HCT116 (cell line): Measurements from ENCODE around the gene TMEM94. TPM values are rescaled to one million over a fixed set of nuclear protein-coding genes. Genes with fewer than 3 reads are reported as not detected.

ENCODE experiments used
- ATAC-seq: fragments of 200-7000 bp; cut with Tn5 transposase; 2 replicates; pipeline ENCODE4 v1.9.1; 2020; ENCODE audit warnings: mild to moderate bottlenecking, moderate library complexity
- BruUV-seq: library from RNA; stranded (reverse); fragments of 400-500 nt; replicated peaks from 2 replicates; lab custom pipeline; 2021; lab: Mats Ljungman, UMichigan
- CTCF ChIA-PET: fragments of 300-600 bp; sonication (Branson Sonifier 250); formaldehyde crosslinking; loops from one replicate; lab custom pipeline; 2021; ENCODE audit warnings: antibody characterized with exemption; lab: Charles Lee
- POLR2A ChIA-PET: fragments of 300-600, 350-600 bp; sonication (Branson Sonifier 250); formaldehyde crosslinking; loops from one replicate; lab custom pipeline; 2021; ENCODE audit warnings: antibody characterized with exemption; lab: Charles Lee
- RAD21 ChIA-PET, 2 experiments: fragments of 300-600 bp; sonication (Branson Sonifier 250); formaldehyde crosslinking; loops; one replicate each; lab custom pipeline; 2023; ENCODE audit warnings: low total read pairs in 2 of 2; ENCODE audit not compliant: uncharacterized antibody in 2 of 2, unreplicated experiment in 2 of 2, low non-redundant PET in 1 of 2; lab: Charles Lee
- DNase-seq: peaks from one replicate; pipeline ENCODE4 v3.0.0-alpha.2; 2010; ENCODE audit warnings: low read depth, low spot score
- H2AFZ ChIP-seq: fragments of 200-600 bp; shearing (Covaris generic), sonication (generic); 2 replicates; pipeline ENCODE4 v1.6.1; 2017; ENCODE audit warnings: low read depth, mixed run types, mixed read lengths, antibody characterized with exemption, low read length; ENCODE audit not compliant: poor library complexity, severe bottlenecking
- H3K27ac ChIP-seq: 2 replicates; pipeline ENCODE4 v1.5.1; 2012; ENCODE audit warnings: low read depth, low read length
- H3K27me3 ChIP-seq: fragments of 200-600 bp; sonication (generic); 2 replicates; pipeline ENCODE4 v1.6.1; 2016; ENCODE audit warnings: mixed run types, low read length, mixed read lengths; ENCODE audit not compliant: insufficient read depth
- H3K36me3 ChIP-seq, 2 experiments: fragments of 200-500 bp in 1 of 2; fragments of 200-600 bp in 1 of 2; sonication (Bioruptor generic) in 1 of 2; sonication (generic) in 1 of 2; 2 replicates each; pipeline versions ENCODE4 v1.5.1 to v1.6.1; 2014 to 2016; ENCODE audit warnings: low read length in 2 of 2, inconsistent platforms in 1 of 2, mixed read lengths in 1 of 2, mixed run types in 1 of 2; ENCODE audit not compliant: insufficient read depth in 2 of 2, control insufficient read depth in 1 of 2
- H3K4me1 ChIP-seq, 2 experiments: fragments of 200-600 bp in 1 of 2; sonication (generic) in 1 of 2; 2 replicates each; pipeline versions ENCODE4 v1.5.1 to v1.6.1; 2012 to 2017; ENCODE audit warnings: low read length in 2 of 2, inconsistent platforms in 1 of 2, mild to moderate bottlenecking in 1 of 2, mixed read lengths in 1 of 2, mixed run types in 1 of 2, moderate library complexity in 1 of 2; ENCODE audit not compliant: insufficient read depth in 2 of 2, control insufficient read depth in 1 of 2
- H3K4me2 ChIP-seq: fragments of 200-600 bp; sonication (generic); 2 replicates; pipeline ENCODE4 v1.6.1; 2017; ENCODE audit warnings: mixed run types, low read length, mixed read lengths
- H3K4me3 ChIP-seq, 2 experiments: fragments of 200-600 bp in 1 of 2; sonication (generic) in 1 of 2; replicated peaks in 1 of 2; 2 replicates each; pipeline ENCODE4 v1.5.1; 2011 to 2016; ENCODE audit warnings: low read length in 2 of 2, control low read depth in 1 of 2, low read depth in 1 of 2, mild to moderate bottlenecking in 1 of 2, mixed read lengths in 1 of 2, mixed run types in 1 of 2
- H3K79me2 ChIP-seq: fragments of 200-600 bp; sonication (generic); 2 replicates; pipeline ENCODE4 v1.6.1; 2017; ENCODE audit warnings: mild to moderate bottlenecking, mixed run types, low read length, moderate library complexity, mixed read lengths; ENCODE audit not compliant: insufficient read depth
- H3K9ac ChIP-seq: fragments of 200-600 bp; sonication (generic); 2 replicates; pipeline ENCODE4 v1.6.1; 2016; ENCODE audit warnings: low read length, mixed read lengths
- H3K9me2 ChIP-seq: fragments of 200-600 bp; sonication (generic), shearing (Covaris generic); 2 replicates; pipeline ENCODE4 v1.6.1; 2017; ENCODE audit warnings: mixed run types, mild to moderate bottlenecking, moderate library complexity; ENCODE audit not compliant: insufficient read depth
- H3K9me3 ChIP-seq, 2 experiments: fragments of 200-500 bp in 1 of 2; fragments of 200-600 bp in 1 of 2; sonication (Bioruptor generic) in 1 of 2; sonication (generic) in 1 of 2; 2 replicates each; pipeline ENCODE4 v1.6.1; 2014 to 2017; ENCODE audit warnings: low read length in 2 of 2, mixed read lengths in 2 of 2, inconsistent platforms in 1 of 2, low read depth in 1 of 2, mild to moderate bottlenecking in 1 of 2, mixed run types in 1 of 2, moderate library complexity in 1 of 2; ENCODE audit not compliant: control insufficient read depth in 1 of 2, insufficient read depth in 1 of 2
- H4K20me1 ChIP-seq: fragments of 200-600 bp; sonication (generic), shearing (Covaris generic); 2 replicates; pipeline ENCODE4 v1.6.1; 2017; ENCODE audit warnings: mixed run types, mild to moderate bottlenecking, moderate library complexity; ENCODE audit not compliant: insufficient read depth
- CEBPB ChIP-seq: IDR thresholded peaks from 2 replicates; pipeline ENCODE4 v1.6.1; 2012; ENCODE audit warnings: low read depth
- EGR1 ChIP-seq: IDR thresholded peaks from 2 replicates; pipeline ENCODE4 v1.6.1; 2012; ENCODE audit warnings: low read depth
- ELF1 ChIP-seq: IDR thresholded peaks from 2 replicates; pipeline ENCODE4 v1.6.1; 2012; ENCODE audit warnings: low read depth, borderline replicate concordance
- EZH2 ChIP-seq: fragments of 200-600 bp; sonication (generic); IDR thresholded peaks from 2 replicates; pipeline ENCODE4 v1.6.1; 2017; ENCODE audit warnings: antibody characterized with exemption, mixed run types
- EZH2phosphoT487 ChIP-seq: fragments of 200-600 bp; IDR thresholded peaks from 2 replicates; pipeline ENCODE4 v1.6.1; 2018; ENCODE audit warnings: antibody characterized with exemption, borderline replicate concordance
- FOSL1 ChIP-seq: IDR thresholded peaks from 2 replicates; pipeline ENCODE4 v1.6.1; 2012; ENCODE audit warnings: low read depth
- JUND ChIP-seq: IDR thresholded peaks from 2 replicates; pipeline ENCODE4 v1.6.1; 2012
- POLR2A ChIP-seq: IDR thresholded peaks from 2 replicates; pipeline ENCODE4 v1.7.0; 2011; ENCODE audit warnings: borderline replicate concordance; ENCODE audit not compliant: insufficient read depth, insufficient read length; ENCODE audit errors: extremely low read depth
- POLR2AphosphoS5 ChIP-seq: IDR thresholded peaks from 2 replicates; pipeline ENCODE4 v1.6.1; 2011; ENCODE audit warnings: mild to moderate bottlenecking, low read depth, low read length, moderate library complexity
- RAD21 ChIP-seq: IDR thresholded peaks from 2 replicates; pipeline ENCODE4 v1.6.1; 2012; ENCODE audit warnings: low read depth, mild to moderate bottlenecking
- SIN3A ChIP-seq: IDR thresholded peaks from 2 replicates; pipeline ENCODE4 v1.6.1; 2012; ENCODE audit warnings: low read depth
- SP1 ChIP-seq: IDR thresholded peaks from 2 replicates; pipeline ENCODE4 v1.6.1; 2012; ENCODE audit warnings: low read depth
- SRF ChIP-seq: IDR thresholded peaks from 2 replicates; pipeline ENCODE4 v1.6.1; 2012; ENCODE audit warnings: low read depth
- TCF7L2 ChIP-seq: IDR thresholded peaks from 2 replicates; pipeline ENCODE4 v1.7.0; 2011; ENCODE audit warnings: borderline replicate concordance, inconsistent platforms; ENCODE audit not compliant: insufficient read depth, insufficient read length; ENCODE audit errors: extremely low read depth
- YY1 ChIP-seq: IDR thresholded peaks from 2 replicates; pipeline ENCODE4 v1.6.1; 2011; ENCODE audit warnings: low read length, low read depth, moderate library complexity, mild to moderate bottlenecking; ENCODE audit not compliant: insufficient replicate concordance; ENCODE audit errors: extremely low read depth
- ZFX ChIP-seq: fragments of 450-650 bp; IDR thresholded peaks from 2 replicates; pipeline ENCODE4 v1.6.1; 2017
- ZNF274 ChIP-seq: fragments of 200-500 bp; sonication (Bioruptor generic); IDR thresholded peaks from 2 replicates; pipeline ENCODE4 v1.6.1; 2014; ENCODE audit warnings: mild to moderate bottlenecking, low read depth, low read length, inconsistent platforms
- intact Hi-C: fragments of 100-400 bp; cut with micrococcal nuclease; formaldehyde crosslinking; loops from 2 replicates; pipeline ENCODE4 v1.10.0; 2022
- total RNA-seq: library from RNA; stranded (reverse); gene quantifications from one replicate; pipeline ENCODE4 v1.2.1, GENCODE V29; 2021; ENCODE audit not compliant: unreplicated experiment
- TF ChIP-seq, protein P1 (sequence below): IDR thresholded peaks from 2 replicates; pipeline ENCODE4 v1.6.1; 2011; ENCODE audit warnings: mild to moderate bottlenecking, low read length, moderate library complexity; ENCODE audit not compliant: insufficient replicate concordance; ENCODE audit errors: extremely low read depth
- TF ChIP-seq, protein P2 (sequence below), 3 experiments: fragments of 200-600 bp in 1 of 3; sonication (generic) in 1 of 3; IDR thresholded peaks in 2 of 3; conservative IDR thresholded peaks in 1 of 3; 2 replicates each; pipeline ENCODE4 v1.5.1; 2012 to 2017; ENCODE audit warnings: low read depth in 2 of 3, low read length in 2 of 3, antibody characterized with exemption in 1 of 3, borderline replicate concordance in 1 of 3, control low read depth in 1 of 3, mild to moderate bottlenecking in 1 of 3, mixed read lengths in 1 of 3, mixed run types in 1 of 3, moderate library complexity in 1 of 3; ENCODE audit not compliant: insufficient read depth in 1 of 3
- TF ChIP-seq, protein P3 (sequence below): IDR thresholded peaks from 2 replicates; pipeline ENCODE4 v1.6.1; 2012

Gene TMEM94
- total RNA-seq, 1 experiment from 2014 or later: 75.4 TPM

GRCh38 chr17:75475144-75475835 lies 18.9 kb downstream of the TMEM94 start:
- no peak overlapping the region for H3K4me2 ChIP-seq
- no peaks in the 10 kb centered on the region for H3K36me3 ChIP-seq
- POLR2A ChIA-PET: no interaction called here
- no peak for TF ChIP-seq TCF7L2
- no peak for TF ChIP-seq SP1
- TF ChIP-seq EZH2phosphoT487: no peak
- TF ChIP-seq, protein P1, sequence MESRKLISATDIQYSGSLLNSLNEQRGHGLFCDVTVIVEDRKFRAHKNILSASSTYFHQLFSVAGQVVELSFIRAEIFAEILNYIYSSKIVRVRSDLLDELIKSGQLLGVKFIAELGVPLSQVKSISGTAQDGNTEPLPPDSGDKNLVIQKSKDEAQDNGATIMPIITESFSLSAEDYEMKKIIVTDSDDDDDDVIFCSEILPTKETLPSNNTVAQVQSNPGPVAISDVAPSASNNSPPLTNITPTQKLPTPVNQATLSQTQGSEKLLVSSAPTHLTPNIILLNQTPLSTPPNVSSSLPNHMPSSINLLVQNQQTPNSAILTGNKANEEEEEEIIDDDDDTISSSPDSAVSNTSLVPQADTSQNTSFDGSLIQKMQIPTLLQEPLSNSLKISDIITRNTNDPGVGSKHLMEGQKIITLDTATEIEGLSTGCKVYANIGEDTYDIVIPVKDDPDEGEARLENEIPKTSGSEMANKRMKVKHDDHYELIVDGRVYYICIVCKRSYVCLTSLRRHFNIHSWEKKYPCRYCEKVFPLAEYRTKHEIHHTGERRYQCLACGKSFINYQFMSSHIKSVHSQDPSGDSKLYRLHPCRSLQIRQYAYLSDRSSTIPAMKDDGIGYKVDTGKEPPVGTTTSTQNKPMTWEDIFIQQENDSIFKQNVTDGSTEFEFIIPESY: no peak
- TF ChIP-seq YY1: no peak
- no peak for TF ChIP-seq RAD21
- no peak for TF ChIP-seq SIN3A
- TF ChIP-seq POLR2A: no peak
- TF ChIP-seq EZH2: no peak
- no peak for TF ChIP-seq JUND
- no peak for TF ChIP-seq CEBPB
- TF ChIP-seq, protein P2, sequence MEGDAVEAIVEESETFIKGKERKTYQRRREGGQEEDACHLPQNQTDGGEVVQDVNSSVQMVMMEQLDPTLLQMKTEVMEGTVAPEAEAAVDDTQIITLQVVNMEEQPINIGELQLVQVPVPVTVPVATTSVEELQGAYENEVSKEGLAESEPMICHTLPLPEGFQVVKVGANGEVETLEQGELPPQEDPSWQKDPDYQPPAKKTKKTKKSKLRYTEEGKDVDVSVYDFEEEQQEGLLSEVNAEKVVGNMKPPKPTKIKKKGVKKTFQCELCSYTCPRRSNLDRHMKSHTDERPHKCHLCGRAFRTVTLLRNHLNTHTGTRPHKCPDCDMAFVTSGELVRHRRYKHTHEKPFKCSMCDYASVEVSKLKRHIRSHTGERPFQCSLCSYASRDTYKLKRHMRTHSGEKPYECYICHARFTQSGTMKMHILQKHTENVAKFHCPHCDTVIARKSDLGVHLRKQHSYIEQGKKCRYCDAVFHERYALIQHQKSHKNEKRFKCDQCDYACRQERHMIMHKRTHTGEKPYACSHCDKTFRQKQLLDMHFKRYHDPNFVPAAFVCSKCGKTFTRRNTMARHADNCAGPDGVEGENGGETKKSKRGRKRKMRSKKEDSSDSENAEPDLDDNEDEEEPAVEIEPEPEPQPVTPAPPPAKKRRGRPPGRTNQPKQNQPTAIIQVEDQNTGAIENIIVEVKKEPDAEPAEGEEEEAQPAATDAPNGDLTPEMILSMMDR (IDR thresholded peaks at IDR 0.05 in 2 of 3, conservative IDR thresholded peaks at IDR 0.05 in 1 of 3; ENCODE audit: borderline replicate concordance in 1 of 3, insufficient read depth in 1 of 3, low read depth in 2 of 3, low read length in 2 of 3): no peak
- no peak for TF ChIP-seq POLR2AphosphoS5
- no peak for TF ChIP-seq SRF
- TF ChIP-seq ELF1: no peak
- no peak for TF ChIP-seq ZFX
- TF ChIP-seq ZNF274: no peak
- TF ChIP-seq EGR1: no peak
- no peak for TF ChIP-seq FOSL1
- TF ChIP-seq, protein P3, sequence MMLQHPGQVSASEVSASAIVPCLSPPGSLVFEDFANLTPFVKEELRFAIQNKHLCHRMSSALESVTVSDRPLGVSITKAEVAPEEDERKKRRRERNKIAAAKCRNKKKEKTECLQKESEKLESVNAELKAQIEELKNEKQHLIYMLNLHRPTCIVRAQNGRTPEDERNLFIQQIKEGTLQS: no peak
- H3K4me1 ChIP-seq: no peaks in the 10 kb centered on the region
- H3K4me3 ChIP-seq: no peak overlapping the region
- no peaks in the 10 kb centered on the region for H3K27me3 ChIP-seq
- RAD21 ChIA-PET: no interaction called here
- no peaks in the 10 kb centered on the region for H4K20me1 ChIP-seq
- intact Hi-C loops: no loop called here
- no peak overlapping the region for H3K27ac ChIP-seq
- no peak overlapping the region for H3K9ac ChIP-seq
- H3K9me3 ChIP-seq: no peaks in the 10 kb centered on the region
- H2AFZ ChIP-seq: no peak overlapping the region
- no peaks in the 10 kb centered on the region for H3K79me2 ChIP-seq
- ATAC-seq: no peak
- DNase-seq: no peak
- CTCF ChIA-PET: no interaction called here
- no TSS peak for BruUV-seq
- no peaks in the 10 kb centered on the region for H3K9me2 ChIP-seq
